K562 (cell line): ENCODE data around the gene NLRP12. TPM values are rescaled to one million over a fixed set of nuclear protein-coding genes. Genes with fewer than 3 reads are reported as not detected.
A peak's percentile ranks its signal among the peaks of the same experiment; 100 is the strongest.

Experiments
- ARNT ChIP-seq, 2 experiments: fragments of 450-650 bp; IDR thresholded peaks; 2 replicates each; pipeline ENCODE4 v1.6.1; 2016; ENCODE audit warnings: mild to moderate bottlenecking in 1 of 2
- BCL6 ChIP-seq: fragments of 250-450 bp; sonication (Bioruptor Pico); IDR thresholded peaks from 2 replicates; pipeline ENCODE4 v1.4.0; 2020
- CBX8 ChIP-seq: fragments of 200-600 bp; sonication (generic); IDR thresholded peaks from 2 replicates; pipeline ENCODE4 v1.6.1; 2012; ENCODE audit warnings: borderline replicate concordance, mixed run types, low read depth, mild to moderate bottlenecking, moderate library complexity, mixed read lengths, low read length, control low read depth, inconsistent platforms; ENCODE audit not compliant: poor library complexity, severe bottlenecking; ENCODE audit errors: extremely low read depth
- CTBP1 ChIP-seq: fragments of 450-650 bp; IDR thresholded peaks from 2 replicates; pipeline ENCODE4 v1.6.1; 2016; ENCODE audit warnings: borderline replicate concordance
- ELF1 ChIP-seq: fragments of 200-800 bp; sonication (Bioruptor generic); IDR thresholded peaks from 2 replicates; pipeline ENCODE4 v1.6.1; 2016; ENCODE audit warnings: missing genetic modification characterization, missing compliant biosample characterization
- FOXO4 ChIP-seq: fragments of 450-650 bp; formaldehyde crosslinking; IDR thresholded peaks from 2 replicates; pipeline ENCODE4 v1.4.0; 2020; ENCODE audit warnings: mild to moderate bottlenecking, moderate library complexity
- FUS ChIP-seq: fragments of 200-400 bp; formaldehyde crosslinking; optimal IDR thresholded peaks from 2 replicates; pipeline ENCODE3; 2017; ENCODE audit warnings: low read depth, low read length
- HCFC1 ChIP-seq: IDR thresholded peaks from 2 replicates; pipeline ENCODE4 v1.6.1; 2012; ENCODE audit warnings: low read depth, low read length, improper control_type of control experiment
- IRF2 ChIP-seq: sonication (generic); formaldehyde crosslinking; IDR thresholded peaks from 2 replicates; pipeline ENCODE4 v1.8.1; 2022; ENCODE audit warnings: mild to moderate bottlenecking, missing genetic modification reagents
- MCM2 ChIP-seq: fragments of 450-650 bp; IDR thresholded peaks from 2 replicates; pipeline ENCODE4 v1.6.1; 2017; ENCODE audit warnings: low read depth, mild to moderate bottlenecking
- RBM17 ChIP-seq: fragments of 200-400 bp; formaldehyde crosslinking; IDR thresholded peaks from 2 replicates; pipeline ENCODE4 v1.6.1; 2017; ENCODE audit warnings: low read depth, mild to moderate bottlenecking, low read length, borderline replicate concordance
- SP2 ChIP-seq: IDR thresholded peaks from 2 replicates; pipeline ENCODE4 v1.6.1; 2011; ENCODE audit warnings: mild to moderate bottlenecking, low read depth, low read length, moderate library complexity; ENCODE audit not compliant: poor library complexity, severe bottlenecking; ENCODE audit errors: extremely low read depth
- STAT5B ChIP-seq: fragments of 250-450 bp; sonication (Bioruptor Pico); IDR thresholded peaks from 2 replicates; pipeline ENCODE4 v1.8.0; 2021; ENCODE audit warnings: mild to moderate bottlenecking, inconsistent platforms
- TCF7L2 ChIP-seq: fragments of 150-350 bp; IDR thresholded peaks from 2 replicates; pipeline ENCODE4 v1.6.1; 2016; ENCODE audit warnings: low read depth, mild to moderate bottlenecking, low read length, moderate library complexity
- ZC3H8 ChIP-seq: fragments of 450-650 bp; IDR thresholded peaks from 2 replicates; pipeline ENCODE4 v1.6.1; 2017
- ZHX1 ChIP-seq: fragments of 150-350 bp; conservative IDR thresholded peaks from 2 replicates; pipeline ENCODE4 v1.6.1; 2014; ENCODE audit warnings: low read length
- ZKSCAN1 ChIP-seq: fragments of 150-350 bp; IDR thresholded peaks from 2 replicates; pipeline ENCODE4 v1.6.1; 2016; ENCODE audit warnings: low read depth, low read length
- ZNF175 ChIP-seq: fragments of 200-800 bp; sonication (Bioruptor generic); IDR thresholded peaks from 2 replicates; pipeline ENCODE4 v1.6.1; 2016; ENCODE audit warnings: low read depth, mild to moderate bottlenecking, missing genetic modification characterization, missing compliant biosample characterization
- ZNF639 ChIP-seq, 2 experiments: fragments of 200-800 bp in 1 of 2; sonication (Bioruptor generic) in 1 of 2; sonication (generic) in 1 of 2; formaldehyde crosslinking in 1 of 2; IDR thresholded peaks in 1 of 2; conservative IDR thresholded peaks in 1 of 2; 2 replicates each; pipeline versions ENCODE4 v1.5.0 to v1.6.1; 2016 to 2020; ENCODE audit warnings: missing compliant biosample characterization in 1 of 2, missing genetic modification characterization in 1 of 2, missing genetic modification reagents in 1 of 2
- ZNF655 ChIP-seq: fragments of 250-450 bp; sonication (Bioruptor Pico); IDR thresholded peaks from 2 replicates; pipeline ENCODE4 v1.5.0; 2021
- polyA plus RNA-seq, 8 experiments: library from polyadenylated mRNA; depleted of rRNA in 4 of 8; stranded (reverse) in 5 of 8; unstranded in 3 of 8; fragments of >200 nt; fragmentation: Nextera tagmentation in 2 of 8; fragmentation: Illumina TruSeq in 1 of 8; extraction: Ambion mirVana in 2 of 8; extraction: Trizol in 1 of 8; gene quantifications; 2 replicates each; pipeline versions ENCODE4 v1.2.1 to v1.2.3, GENCODE V29; 2011 to 2014; ENCODE audit warnings: inconsistent platforms in 1 of 8, missing spikeins in 1 of 8
- total RNA-seq, 7 experiments: library from RNA; depleted of rRNA in 6 of 7; stranded (reverse); fragments of >200 nt in 6 of 7; fragmentation: Illumina TruSeq in 2 of 7; extraction: Trizol in 2 of 7; gene quantifications; 2 replicates each; pipeline versions ENCODE4 v1.2.1 to v1.2.3, GENCODE V29; 2011 to 2021; ENCODE audit warnings: low replicate concordance in 1 of 7

The NLRP12 gene
- total and polyA plus RNA-seq, 9 of the 15 experiments (the other 6 are each of a cell fraction or from before 2014, with no cell fraction given) = not detected

- TF ChIP-seq ZNF639 (CRISPR knock-in tag; conservative IDR thresholded peaks at IDR 0.05 in 1 of 2, IDR thresholded peaks at IDR 0.05 in 1 of 2) (no peak), SP2 (no peak), CTBP1 (no peak), ZC3H8 (no peak), ZNF175 (CRISPR knock-in tag) (no peak), TCF7L2 (no peak), ARNT (IDR thresholded peaks at IDR 0.05) (no peak; a peak in 1 of 4 replicates), HCFC1 (no peak), STAT5B (CRISPR knock-in tag) (no peak), RBM17 (no peak), ELF1 (tag) (peak; percentile 86), MCM2 (no peak), BCL6 (CRISPR knock-in tag) (no peak), IRF2 (CRISPR knock-in tag) (no peak), ZHX1 (no peak), ZNF655 (CRISPR knock-in tag) (no peak), CBX8 (no peak), ZKSCAN1 (0 out of 2 replicates have a peak, but pooled peaks have one; percentile 20), FOXO4 (CRISPR knock-in tag) (no peak), FUS (no peak)
These were observed 43.3 kb upstream of the NLRP12 start, which contains the start of gene MYADM (continued) for GRCh38 chr19:53867225-53868090.
